ENCODE measurements around the gene GSTA2. TPM values are rescaled to one million over a fixed set of nuclear protein-coding genes. Genes with fewer than 3 reads are reported as not detected.
"Not testable (repeated sequence)": the region's sequence is repeated elsewhere in the genome, so short reads cannot be mapped to it uniquely, and the experiment has no call there.

GSTA2 gene
- total RNA-seq, 1 experiment from 2014 or later = not detected

DNA sequence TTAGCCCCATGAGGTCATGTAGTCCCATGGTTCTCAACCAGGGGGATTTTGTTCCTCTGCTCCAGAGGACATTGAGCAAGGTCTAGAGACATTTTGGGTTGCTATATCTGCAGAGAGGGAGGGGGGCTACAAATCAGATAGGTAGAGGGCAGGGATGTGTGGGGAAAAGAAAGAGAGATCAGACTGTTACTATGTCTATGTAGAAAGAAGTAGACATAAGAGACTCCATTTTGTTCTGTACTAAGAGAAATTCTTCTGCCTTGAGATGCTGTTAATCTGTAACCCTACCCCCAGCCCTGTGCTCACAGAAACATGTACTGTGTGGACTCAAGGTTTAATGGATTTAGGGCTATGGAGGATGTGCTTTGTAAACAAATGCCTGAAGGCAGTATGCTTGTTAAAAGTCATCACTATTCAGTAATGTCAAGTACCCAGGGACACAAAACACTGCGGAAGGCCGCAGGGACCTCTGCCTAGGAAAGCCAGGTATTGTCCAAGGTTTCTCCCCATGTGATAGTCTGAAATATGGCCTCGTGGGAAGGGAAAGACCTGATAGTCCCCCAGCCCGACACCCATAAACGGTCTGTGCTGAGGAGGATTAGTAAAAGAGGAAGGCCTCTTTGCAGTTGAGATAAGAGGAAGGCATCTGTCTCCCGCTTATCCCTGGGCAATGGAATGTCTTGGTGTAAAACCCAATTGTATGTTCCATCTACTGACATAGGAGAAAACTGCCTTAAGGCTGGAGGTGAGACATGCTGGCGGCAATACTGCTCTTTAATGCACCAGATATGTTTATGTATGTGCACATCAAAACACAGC is 1.4 kb downstream of the GSTA2 start:
- H3K4me1 ChIP-seq (ENCODE audit: insufficient read depth, low read length); H3K9me3 ChIP-seq (ENCODE audit: control insufficient read depth, low read depth, low read length); H3K4me1 Mint-ChIP-seq: not testable (repeated sequence)

More for the DNA sequence above, 1.4 kb downstream of the GSTA2 start:
- not testable (repeated sequence) for H3K18ac ChIP-seq (ENCODE audit: insufficient read length, low read depth, low read length); H3K56ac ChIP-seq (ENCODE audit: insufficient read length, low read depth, low read length); H4K91ac ChIP-seq (ENCODE audit: insufficient read length, low read depth, low read length); H4K5ac ChIP-seq (ENCODE audit: insufficient read length, low read depth, low read length); H2BK5ac ChIP-seq (ENCODE audit: insufficient read length, low read length); H2BK12ac ChIP-seq (ENCODE audit: insufficient read length, low read depth, low read length); H3T11ph ChIP-seq (ENCODE audit: low read length); H4K20me1 ChIP-seq (ENCODE audit: control insufficient read depth, insufficient read depth, insufficient read length); H3K9me3 Mint-ChIP-seq; H3K79me2 ChIP-seq (ENCODE audit: insufficient read depth, low read length); DNase-seq; H2BK120ac ChIP-seq (ENCODE audit: low read depth, low read length, poor library complexity, severe bottlenecking); H4K8ac ChIP-seq (replicated peaks; ENCODE audit: insufficient read length, low read depth, low read length); H2BK20ac ChIP-seq (ENCODE audit: low read depth, low read length, poor library complexity, severe bottlenecking); H3K4me3 Mint-ChIP-seq; H3K4me2 ChIP-seq (ENCODE audit: insufficient read depth, insufficient read length, low read length); H3K79me1 ChIP-seq (ENCODE audit: insufficient read depth, low read depth, low read length, poor library complexity, severe bottlenecking); H3K14ac ChIP-seq (ENCODE audit: insufficient read depth, low read length); H3K4ac ChIP-seq (ENCODE audit: low read depth, low read length); H3K27ac Mint-ChIP-seq; H3K36me3 Mint-ChIP-seq (ENCODE audit: insufficient read depth in 1 of 3, low read depth in 3 of 3); H3K23ac ChIP-seq (ENCODE audit: insufficient read length, low read depth, low read length); H3K27me3 Mint-ChIP-seq (ENCODE audit: low read depth); H3K27ac ChIP-seq (ENCODE audit: insufficient read length, low read depth, low read length); H3K27me3 ChIP-seq (ENCODE audit: insufficient read depth, low read length); H3K9ac ChIP-seq (ENCODE audit: extremely low read depth, insufficient read length, low read length); H2AFZ ChIP-seq (ENCODE audit: low read length); H2AK5ac ChIP-seq (ENCODE audit: insufficient read length, low read length); H3K23me2 ChIP-seq (ENCODE audit: insufficient read length, low read depth, low read length, poor library complexity, severe bottlenecking); H2BK15ac ChIP-seq (ENCODE audit: low read depth, low read length)
- no CpG with 5 or more reads among the region's 7 CpGs for WGBS (ENCODE audit: extremely low coverage, insufficient read length, low lambda C conversion rate)
